NCI-H2029 treated with DMSO at 0.1 percent for 48 hours (cell line): ENCODE results near the gene GH2.
"Not testable (repeated sequence)": the region's sequence is repeated elsewhere in the genome, so short reads cannot be mapped to it uniquely, and the experiment has no call there.

Experiments
- DNase-seq: peaks from one replicate; lab custom pipeline; 2025; lab: John Stamatoyannopoulos, UW

GH2 gene

DNA sequence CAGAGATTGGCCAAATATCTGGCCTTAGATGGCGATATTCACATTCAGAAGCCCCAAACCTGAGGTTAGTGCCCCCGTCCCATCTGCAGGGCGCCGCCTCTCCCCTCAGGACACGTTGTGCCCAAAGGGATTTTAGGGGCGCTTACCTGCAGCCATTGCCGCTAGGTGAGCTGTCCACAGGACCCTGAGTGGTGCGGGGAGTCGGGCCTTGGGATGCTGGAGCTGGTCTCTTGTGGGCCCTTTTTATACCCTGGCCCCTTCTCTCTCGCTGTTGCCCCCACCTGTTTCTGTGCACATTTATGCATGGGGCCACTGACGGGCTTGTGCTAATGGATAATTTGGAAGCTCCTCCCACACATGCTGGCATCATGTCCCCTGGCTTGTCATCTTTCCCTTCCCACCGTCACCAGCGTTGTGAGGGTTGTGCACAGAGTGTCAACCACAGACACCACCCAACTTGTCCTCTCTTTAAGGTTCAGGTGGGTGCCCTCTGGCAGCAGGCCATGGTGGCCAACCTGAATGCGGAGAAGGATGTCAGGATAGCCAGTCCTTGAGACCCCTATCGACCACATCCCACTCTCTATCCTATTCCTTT lies 29.4 kb upstream of the GH2 start, which contains the start of gene CSHL1:
Gene CSHL1, minus strand, starts transcription at position 218 of the 595 bp plus-strand sequence. Its CDS starts 62 bp downstream, at position 156.
- DNase-seq, result no peak

GRCh38 chr17:63910096-63910495 lies 28.4 kb upstream of the GH2 start:
- DNase-seq, result no peak

- not testable (repeated sequence) for DNase-seq
These were observed 27.8 kb upstream of the GH2 start for GRCh38 chr17:63909586-63909985.

DNA sequence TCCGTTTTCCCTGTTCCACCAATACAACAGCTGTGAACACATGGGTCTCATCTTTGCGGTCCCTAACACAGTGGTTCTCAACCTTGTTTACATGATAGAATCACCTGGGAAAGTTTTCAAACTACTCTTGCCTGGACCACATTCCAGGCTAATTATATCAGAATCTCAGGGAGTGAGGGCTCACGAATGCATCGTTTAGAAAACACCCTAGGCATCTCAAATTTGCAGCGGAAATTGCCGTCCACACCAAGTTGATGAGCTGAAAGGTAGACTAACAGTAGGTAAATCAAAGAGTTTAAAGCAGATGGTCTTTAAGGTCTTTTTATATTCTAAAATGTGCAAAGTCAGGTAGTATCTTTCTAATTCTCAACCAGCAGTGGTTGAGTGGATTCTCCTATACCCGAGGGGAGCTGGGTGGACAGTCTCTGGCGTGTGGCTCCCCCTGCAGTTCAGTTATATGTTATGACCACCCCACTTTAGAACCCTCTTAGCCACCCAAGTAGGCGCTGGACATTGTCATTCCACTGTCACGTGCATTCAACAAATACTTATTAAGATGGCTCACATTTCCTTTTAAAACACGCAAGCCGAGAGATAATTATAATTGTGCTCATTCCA lies 25.5 kb upstream of the GH2 start:
- not testable (repeated sequence) for DNase-seq

GRCh38 chr17:63904796-63905195 lies 23.1 kb upstream of the GH2 start:
- not testable (repeated sequence) for DNase-seq

DNA sequence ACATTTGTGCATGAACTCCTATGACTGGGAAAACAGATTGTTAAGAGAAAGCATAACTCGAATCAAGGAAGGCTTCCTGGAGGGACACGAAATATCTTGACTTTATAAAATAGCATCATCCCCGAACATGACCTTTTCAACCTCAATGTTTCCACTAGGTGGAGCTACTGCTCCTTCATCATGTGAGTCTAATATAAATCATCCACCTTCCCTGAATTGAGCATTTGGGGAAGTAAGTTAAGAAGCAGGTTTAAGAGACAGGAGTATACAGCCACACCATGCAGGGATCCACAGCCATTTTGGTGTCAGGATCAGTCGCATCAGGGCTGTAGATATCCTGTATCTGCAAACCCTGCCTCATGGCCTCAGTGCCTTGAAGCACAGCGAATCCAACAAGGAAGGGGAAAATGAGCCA lies 22.1 kb upstream of the GH2 start:
- not testable (repeated sequence) for DNase-seq

- not testable (repeated sequence) for DNase-seq
These were observed 20.2 kb upstream of the GH2 start for GRCh38 chr17:63901971-63902370.

GRCh38 chr17:63898899-63899798 lies 17.4 kb upstream of the GH2 start:
- not testable (repeated sequence) for DNase-seq

GRCh38 chr17:63896524-63897354 lies 15.0 kb upstream of the GH2 start, which contains the start of gene CSH1:
Gene CSH1 (minus strand): TSS chr17:63896574. CDS start chr17:63896511, 63 bp downstream.
- DNase-seq, result not testable (repeated sequence)

DNA sequence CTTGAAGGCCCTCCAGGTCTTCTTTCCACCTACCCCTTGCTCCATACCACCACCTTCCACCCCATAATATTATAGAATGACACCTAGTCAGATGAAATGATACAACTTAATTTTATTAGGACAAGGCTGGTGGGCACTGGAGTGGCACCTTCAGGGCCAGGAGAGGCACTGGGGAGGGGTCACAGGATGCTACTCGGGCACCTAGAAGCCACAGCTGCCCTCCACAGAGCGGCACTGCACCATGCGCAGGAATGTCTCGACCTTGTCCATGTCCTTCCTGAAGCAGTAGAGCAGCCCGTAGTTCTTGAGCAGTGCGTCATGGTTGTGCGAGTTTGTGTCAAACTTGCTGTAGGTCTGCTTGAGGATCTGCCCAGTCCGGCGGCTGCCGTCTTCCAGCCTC lies 13.1 kb upstream of the GH2 start:
- not testable (repeated sequence) for DNase-seq

DNA sequence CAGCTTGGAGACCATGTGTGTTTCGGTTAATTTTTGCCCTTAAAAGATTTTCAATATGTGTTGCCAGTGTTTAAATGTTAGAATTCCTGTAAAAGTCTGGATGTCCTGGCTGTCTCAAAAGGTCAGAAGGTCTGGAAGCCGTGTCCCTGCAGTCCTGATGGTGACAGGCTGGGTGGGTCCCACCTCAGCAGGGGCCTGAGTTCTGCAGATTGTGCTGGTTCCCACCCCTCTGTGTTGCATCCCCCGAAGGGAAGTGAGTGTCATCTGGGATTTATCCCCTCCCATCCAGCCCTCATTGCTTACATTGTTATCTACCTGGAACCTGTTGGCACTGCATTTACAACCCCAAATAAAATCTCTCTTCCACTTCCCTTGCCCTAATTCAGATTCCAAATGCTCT lies 12.3 kb upstream of the GH2 start:
- DNase-seq, result not testable (repeated sequence)

DNA sequence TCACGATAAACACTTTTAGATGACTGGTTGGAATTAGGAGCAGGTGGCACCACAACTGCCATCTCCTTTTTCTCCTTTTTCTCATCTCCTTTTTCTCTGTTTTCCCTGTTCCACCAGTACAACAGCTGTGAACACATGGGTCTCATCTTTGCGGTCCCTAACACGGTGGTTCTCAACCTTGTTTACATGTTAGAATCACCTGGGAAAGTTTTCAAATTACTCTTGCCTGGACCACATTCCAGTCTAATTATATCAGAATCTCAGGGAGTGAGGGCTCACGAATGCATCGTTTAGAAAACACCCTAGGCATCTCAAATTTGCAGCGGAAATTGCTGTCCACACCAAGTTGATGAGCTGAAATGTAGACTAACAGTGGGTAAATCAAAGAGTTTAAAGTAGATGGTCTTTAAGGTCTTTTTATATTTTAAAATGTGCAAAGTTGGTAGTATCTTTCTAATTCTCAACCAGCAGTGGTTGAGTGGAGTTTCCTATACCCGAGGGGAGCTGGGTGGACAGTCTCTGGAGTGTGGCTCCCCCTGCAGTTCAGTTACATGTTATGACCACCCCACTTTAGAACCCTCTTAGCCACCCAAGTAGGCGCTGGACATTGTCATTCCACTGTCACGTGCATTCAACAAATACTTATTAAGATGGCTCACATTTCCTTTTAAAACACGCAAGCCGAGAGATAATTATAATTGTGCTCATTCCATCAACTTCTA lies 10.7 kb upstream of the GH2 start:
- DNase-seq, result not testable (repeated sequence)

GRCh38 chr17:63889026-63889848 lies 7.5 kb upstream of the GH2 start:
- not testable (repeated sequence) for DNase-seq

DNA sequence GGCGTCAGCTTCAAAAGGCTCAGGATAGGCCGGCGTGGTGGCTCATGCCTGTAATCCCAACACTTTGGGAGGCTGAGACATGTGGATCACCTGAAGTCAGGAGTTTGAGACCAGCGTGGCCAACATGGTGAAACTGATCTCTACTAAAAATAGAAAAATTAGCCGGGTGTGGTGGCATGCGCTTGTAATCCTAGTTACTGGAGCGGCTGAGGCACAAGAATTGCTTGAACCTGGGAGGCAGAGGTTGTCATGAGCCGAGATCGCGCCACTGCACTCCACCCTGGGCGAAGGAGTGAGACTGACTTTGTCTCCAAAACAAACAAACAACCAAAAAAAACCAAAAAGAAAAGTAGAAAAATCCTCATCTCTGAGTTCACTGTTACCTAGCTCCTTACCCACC lies 3.4 kb upstream of the GH2 start:
- not testable (repeated sequence) for DNase-seq

DNA sequence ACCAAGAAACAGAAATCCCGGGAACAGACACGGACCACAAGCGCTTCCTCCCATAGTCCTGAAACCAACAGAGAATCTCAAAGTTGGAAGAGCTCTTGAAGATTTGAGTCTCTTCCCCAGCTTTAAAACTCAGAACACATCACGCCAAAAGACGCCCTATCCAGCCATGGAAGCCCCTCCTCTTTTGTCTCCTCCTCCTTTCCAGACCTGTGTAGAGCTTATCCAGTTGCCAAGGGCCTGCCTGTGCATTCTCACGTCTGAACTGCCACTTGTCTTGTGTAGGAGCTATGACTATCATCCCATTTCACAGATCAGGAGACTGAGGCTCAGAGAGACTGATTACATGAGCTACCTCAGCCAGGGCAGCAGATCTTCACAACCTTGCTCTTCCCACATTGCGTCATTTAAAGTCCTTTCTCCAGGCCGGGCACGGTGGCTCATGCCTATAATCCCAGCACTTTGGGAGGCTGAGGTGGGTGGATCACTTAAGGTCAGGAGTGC lies 932 bp upstream of the GH2 start:
- DNase-seq, result not testable (repeated sequence)

GRCh38 chr17:63881337-63881736 lies 407 bp downstream of the GH2 start:
- DNase-seq, result not testable (repeated sequence)

DNA sequence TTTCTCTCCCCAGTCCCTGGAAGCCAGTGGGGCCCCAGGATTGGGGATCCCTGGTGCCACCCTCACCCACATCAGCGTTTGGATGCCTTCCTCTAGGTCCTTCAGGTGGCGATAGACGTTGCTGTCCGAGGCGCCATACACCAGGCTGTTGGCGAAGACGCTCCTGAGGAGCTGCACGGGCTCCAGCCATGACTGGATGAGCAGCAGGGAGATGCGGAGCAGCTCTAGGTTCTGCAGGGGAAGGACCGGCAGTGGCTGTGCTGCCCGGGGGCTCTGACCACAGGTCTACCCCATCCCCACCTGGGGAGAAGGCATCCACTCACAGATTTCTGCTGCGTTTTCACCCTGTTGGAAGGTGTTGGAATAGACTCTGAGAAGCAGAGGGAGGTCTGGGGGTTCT lies 1.0 kb downstream of the GH2 start:
- no peak for DNase-seq

DNA sequence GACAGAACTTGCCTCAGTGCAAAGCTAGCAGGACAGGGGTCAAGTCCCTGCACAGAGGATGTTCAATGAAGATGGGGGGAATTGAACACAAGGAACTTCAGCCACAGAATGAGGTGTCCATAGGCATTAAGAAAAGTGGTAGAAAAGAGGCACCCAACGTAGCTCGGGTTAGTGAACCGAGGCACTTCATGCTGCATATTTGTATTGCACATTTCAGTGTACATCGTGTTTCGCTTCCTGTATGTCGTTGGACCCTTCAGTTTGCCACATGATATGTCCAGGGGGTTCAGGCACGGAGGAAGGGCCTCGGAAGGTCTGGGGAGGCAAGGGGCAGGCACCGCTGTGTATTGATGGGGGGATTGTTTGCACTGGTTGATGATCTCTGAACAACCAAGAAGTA lies 3.3 kb downstream of the GH2 start:
- DNase-seq, result not testable (repeated sequence)

GRCh38 chr17:63874693-63875092 lies 7.1 kb downstream of the GH2 start:
- not testable (repeated sequence) for DNase-seq
